Measurements from ENCODE around the gene SREBF2.

The SREBF2 gene

GRCh38 chr22:41902016-41902415 lies 69.1 kb downstream of the SREBF2 start:
- Histone ChIP-seq H3K4me2 (ENCODE audit: low read length) (no peak overlapping the region), H3K9me3 (ENCODE audit: insufficient read depth, low read length) (no peaks in the 10 kb centered on the region), H4K20me1 (ENCODE audit: insufficient read depth, low read length) (peaks cover 27% of the 10 kb centered on the region), H3K4me1 (ENCODE audit: low read length) (no peaks in the 10 kb centered on the region), H3K27me3 (ENCODE audit: low read depth, low read length) (no peaks in the 10 kb centered on the region), H3K36me3 (replicated peaks; ENCODE audit: low read depth, low read length) (peaks cover 90% of the 10 kb centered on the region), H3K9ac (ENCODE audit: low read length) (no peak overlapping the region), H3K79me2 (ENCODE audit: low read length) (no peaks in the 10 kb centered on the region), H3K4me3 (ENCODE audit: low read length) (no peak overlapping the region), H2AFZ (ENCODE audit: low read depth, low read length) (no peak overlapping the region), H3K27ac (ENCODE audit: low read length) (no peak overlapping the region)
- TF ChIP-seq EZH2phosphoT487 (IDR thresholded peaks at IDR 0.05; ENCODE audit: low read depth), result no peak
- TF ChIP-seq, protein P1, sequence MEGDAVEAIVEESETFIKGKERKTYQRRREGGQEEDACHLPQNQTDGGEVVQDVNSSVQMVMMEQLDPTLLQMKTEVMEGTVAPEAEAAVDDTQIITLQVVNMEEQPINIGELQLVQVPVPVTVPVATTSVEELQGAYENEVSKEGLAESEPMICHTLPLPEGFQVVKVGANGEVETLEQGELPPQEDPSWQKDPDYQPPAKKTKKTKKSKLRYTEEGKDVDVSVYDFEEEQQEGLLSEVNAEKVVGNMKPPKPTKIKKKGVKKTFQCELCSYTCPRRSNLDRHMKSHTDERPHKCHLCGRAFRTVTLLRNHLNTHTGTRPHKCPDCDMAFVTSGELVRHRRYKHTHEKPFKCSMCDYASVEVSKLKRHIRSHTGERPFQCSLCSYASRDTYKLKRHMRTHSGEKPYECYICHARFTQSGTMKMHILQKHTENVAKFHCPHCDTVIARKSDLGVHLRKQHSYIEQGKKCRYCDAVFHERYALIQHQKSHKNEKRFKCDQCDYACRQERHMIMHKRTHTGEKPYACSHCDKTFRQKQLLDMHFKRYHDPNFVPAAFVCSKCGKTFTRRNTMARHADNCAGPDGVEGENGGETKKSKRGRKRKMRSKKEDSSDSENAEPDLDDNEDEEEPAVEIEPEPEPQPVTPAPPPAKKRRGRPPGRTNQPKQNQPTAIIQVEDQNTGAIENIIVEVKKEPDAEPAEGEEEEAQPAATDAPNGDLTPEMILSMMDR (IDR thresholded peaks at IDR 0.05; ENCODE audit: low read depth, low read length), result no peak

GRCh38 chr22:41902932-41903421 lies 70.1 kb downstream of the SREBF2 start:
- Histone ChIP-seq H3K27ac (ENCODE audit: low read length) (no peak overlapping the region), H3K36me3 (replicated peaks; ENCODE audit: low read depth, low read length) (peaks cover 90% of the 10 kb centered on the region), H3K4me3 (ENCODE audit: low read length) (no peak overlapping the region), H3K4me2 (ENCODE audit: low read length) (no peak overlapping the region), H3K27me3 (ENCODE audit: low read depth, low read length) (no peaks in the 10 kb centered on the region), H3K4me1 (ENCODE audit: low read length) (no peaks in the 10 kb centered on the region), H4K20me1 (ENCODE audit: insufficient read depth, low read length) (peaks cover 36% of the 10 kb centered on the region), H3K9ac (ENCODE audit: low read length) (no peak overlapping the region), H3K79me2 (ENCODE audit: low read length) (no peaks in the 10 kb centered on the region), H2AFZ (ENCODE audit: low read depth, low read length) (no peak overlapping the region), H3K9me3 (ENCODE audit: insufficient read depth, low read length) (no peaks in the 10 kb centered on the region)
- TF ChIP-seq, protein P1 (IDR thresholded peaks at IDR 0.05; ENCODE audit: low read depth, low read length), result no peak
- TF ChIP-seq EZH2phosphoT487 (IDR thresholded peaks at IDR 0.05; ENCODE audit: low read depth), result no peak

DNA sequence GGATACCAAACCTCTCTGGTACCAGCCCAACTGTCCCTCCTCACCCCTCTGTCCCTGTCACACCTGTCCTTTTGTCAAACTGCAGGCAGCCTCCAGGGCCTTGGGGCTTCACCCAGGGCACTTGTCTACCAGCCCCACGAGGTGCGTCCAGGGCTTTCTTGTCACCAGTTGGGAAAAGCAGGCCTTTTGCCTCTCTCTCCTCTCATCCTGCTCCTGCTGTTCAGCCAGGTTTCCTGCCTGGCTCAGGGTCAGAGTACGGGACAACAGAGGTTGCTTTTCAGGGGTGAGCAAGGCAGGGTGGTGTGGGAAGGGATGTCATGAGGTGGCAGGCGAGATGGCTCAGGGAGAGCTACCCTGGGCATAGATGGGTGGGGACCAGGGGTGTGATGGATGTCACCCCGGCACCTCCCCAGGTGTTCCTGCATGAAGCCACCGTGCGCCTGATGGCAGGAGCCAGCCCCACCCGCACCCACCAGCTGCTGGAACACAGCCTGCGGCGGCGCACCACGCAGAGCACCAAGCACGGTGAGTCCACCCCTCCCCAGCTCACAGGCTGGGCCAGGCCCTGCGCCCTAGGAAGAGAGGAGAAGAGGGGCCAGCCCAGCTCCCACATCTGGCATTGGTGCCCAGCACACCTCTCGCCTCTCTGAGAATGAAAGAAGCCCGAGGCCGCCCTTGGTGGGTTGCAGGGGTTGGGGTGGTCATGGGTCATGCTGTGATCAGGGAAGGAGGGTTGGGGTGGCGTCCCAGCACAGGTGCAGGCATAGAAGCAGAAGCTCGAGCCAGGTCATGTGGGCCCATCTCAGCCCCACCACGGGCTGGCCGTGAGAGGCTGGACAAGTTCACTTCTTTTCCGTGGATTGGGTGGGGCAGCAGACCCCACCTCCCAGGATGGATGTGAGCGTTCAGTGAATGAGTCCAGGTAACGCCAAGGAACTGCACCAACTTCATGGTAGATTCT lies 71.8 kb downstream of the SREBF2 start:
- Histone ChIP-seq H2AFZ (ENCODE audit: low read depth, low read length) (no peak overlapping the region), H3K4me1 (ENCODE audit: low read length) (no peaks in the 10 kb centered on the region), H3K9ac (ENCODE audit: low read length) (no peak overlapping the region), H4K20me1 (ENCODE audit: insufficient read depth, low read length) (peaks cover 28% of the 10 kb centered on the region), H3K9me3 (ENCODE audit: insufficient read depth, low read length) (no peaks in the 10 kb centered on the region), H3K4me3 (ENCODE audit: low read length) (no peak overlapping the region), H3K36me3 (replicated peaks; ENCODE audit: low read depth, low read length) (peaks cover 74% of the 10 kb centered on the region), H3K27me3 (ENCODE audit: low read depth, low read length) (no peaks in the 10 kb centered on the region), H3K4me2 (ENCODE audit: low read length) (no peak overlapping the region), H3K27ac (ENCODE audit: low read length) (no peak overlapping the region), H3K79me2 (ENCODE audit: low read length) (no peaks in the 10 kb centered on the region)
- no peak for TF ChIP-seq EZH2phosphoT487 (IDR thresholded peaks at IDR 0.05; ENCODE audit: low read depth)
- TF ChIP-seq, protein P1 (IDR thresholded peaks at IDR 0.05; ENCODE audit: low read depth, low read length), result no peak

- no peak overlapping the region for H3K27ac ChIP-seq (ENCODE audit: low read length)
- H3K36me3 ChIP-seq (replicated peaks; ENCODE audit: low read depth, low read length), result peaks cover 65% of the 10 kb centered on the region
- H3K4me3 ChIP-seq (ENCODE audit: low read length), result no peak overlapping the region
- H3K4me2 ChIP-seq (ENCODE audit: low read length), result no peak overlapping the region
- H3K9me3 ChIP-seq (ENCODE audit: insufficient read depth, low read length), result no peaks in the 10 kb centered on the region
- H3K9ac ChIP-seq (ENCODE audit: low read length), result no peak overlapping the region
- H3K79me2 ChIP-seq (ENCODE audit: low read length), result no peaks in the 10 kb centered on the region
- peaks cover 22% of the 10 kb centered on the region for H4K20me1 ChIP-seq (ENCODE audit: insufficient read depth, low read length)
- H3K27me3 ChIP-seq (ENCODE audit: low read depth, low read length), result no peaks in the 10 kb centered on the region
- no peaks in the 10 kb centered on the region for H3K4me1 ChIP-seq (ENCODE audit: low read length)
- no peak for TF ChIP-seq EZH2phosphoT487 (IDR thresholded peaks at IDR 0.05; ENCODE audit: low read depth)
- TF ChIP-seq, protein P1 (IDR thresholded peaks at IDR 0.05; ENCODE audit: low read depth, low read length), result 0 out of 2 replicates have a peak, but pooled peaks have one; percentile 9
- H2AFZ ChIP-seq (ENCODE audit: low read depth, low read length), result no peak overlapping the region
Observed at GRCh38 chr22:41905411-41906202, 72.7 kb downstream of the SREBF2 start.
